HG02759 (cell line): ENCODE measurements around the gene CREB3L4.
"Not testable (repeated sequence)": the region's sequence is repeated elsewhere in the genome, so short reads cannot be mapped to it uniquely, and the experiment has no call there.

Experiments used
- ATAC-seq: cut with Tn5 transposase; IDR thresholded peaks from one replicate; pipeline ENCODE4 v1.9.1; 2021; ENCODE audit warnings: mild to moderate bottlenecking, moderate library complexity; ENCODE audit not compliant: unreplicated experiment

CREB3L4 gene

GRCh38 chr1:153958111-153958960 lies 9.4 kb upstream of the CREB3L4 start, which contains the start of gene CRTC2:
CRTC2 (minus strand) TSS chr1:153958612; CDS start chr1:153958497, 115 bp downstream.
- ATAC-seq: peak; percentile 80

GRCh38 chr1:153958961-153959260 lies 8.8 kb upstream of the CREB3L4 start:
- ATAC-seq: no peak

GRCh38 chr1:153959454-153959853 lies 8.2 kb upstream of the CREB3L4 start:
- no peak for ATAC-seq

GRCh38 chr1:153960206-153960605 lies 7.5 kb upstream of the CREB3L4 start:
- no peak for ATAC-seq

- no peak for ATAC-seq
Observed at GRCh38 chr1:153961421-153961820, 6.3 kb upstream of the CREB3L4 start.

GRCh38 chr1:153962088-153963029 lies 5.3 kb upstream of the CREB3L4 start:
- no peak for ATAC-seq

GRCh38 chr1:153963030-153963849 lies 4.5 kb upstream of the CREB3L4 start, which contains the start of gene SLC39A1:
SLC39A1 (minus strand) TSS chr1:153963537; CDS start chr1:153962715, 822 bp downstream.
- peak; percentile 44 for ATAC-seq

- ATAC-seq: peak; percentile 2
Observed at GRCh38 chr1:153963850-153964331, 3.8 kb upstream of the CREB3L4 start.

GRCh38 chr1:153968000-153968363 lies 280 bp downstream of the CREB3L4 start:
- ATAC-seq: no peak

GRCh38 chr1:153968408-153968807 lies 706 bp downstream of the CREB3L4 start:
- ATAC-seq: no peak

- ATAC-seq: no peak
Observed at GRCh38 chr1:153968972-153969371, 1.3 kb downstream of the CREB3L4 start.

- no peak for ATAC-seq
Observed at GRCh38 chr1:153970346-153970745, 2.6 kb downstream of the CREB3L4 start.

GRCh38 chr1:153973071-153973470 lies 5.4 kb downstream of the CREB3L4 start:
- no peak for ATAC-seq

- no peak for ATAC-seq
Observed at GRCh38 chr1:153973525-153973924, 5.8 kb downstream of the CREB3L4 start.

GRCh38 chr1:153976819-153977249 lies 9.1 kb downstream of the CREB3L4 start:
- ATAC-seq: no peak

- ATAC-seq: peak; percentile 84
Observed at GRCh38 chr1:153977250-153978240, 9.8 kb downstream of the CREB3L4 start, which contains the start of gene JTB. JTB (minus strand) TSS chr1:153977674; CDS start chr1:153977252, 422 bp downstream.

- no peak for ATAC-seq
Observed at GRCh38 chr1:153978274-153978909, 10.7 kb downstream of the CREB3L4 start.

GRCh38 chr1:153979091-153979490 lies 11.4 kb downstream of the CREB3L4 start:
- ATAC-seq: not testable (repeated sequence)

- ATAC-seq: not testable (repeated sequence)
Observed at GRCh38 chr1:153981735-153982134, 14.0 kb downstream of the CREB3L4 start.
